HL-60 (cell line): ENCODE measurements around the gene CAMSAP1.

ENCODE experiments used
- TF ChIP-seq, protein P1 (sequence below): IDR thresholded peaks from one replicate; pipeline ENCODE4 v1.5.1; 2011; ENCODE audit warnings: low read length, control low read depth, inconsistent platforms; ENCODE audit not compliant: insufficient read depth
- TF ChIP-seq, protein P2 (sequence below): IDR thresholded peaks from 2 replicates; pipeline ENCODE4 v1.6.1; 2012; ENCODE audit warnings: low read depth; ENCODE audit not compliant: insufficient replicate concordance

GRCh38 chr9:135820661-135821060, 86.7 kb downstream of the CAMSAP1 start:
- TF ChIP-seq, protein P1, sequence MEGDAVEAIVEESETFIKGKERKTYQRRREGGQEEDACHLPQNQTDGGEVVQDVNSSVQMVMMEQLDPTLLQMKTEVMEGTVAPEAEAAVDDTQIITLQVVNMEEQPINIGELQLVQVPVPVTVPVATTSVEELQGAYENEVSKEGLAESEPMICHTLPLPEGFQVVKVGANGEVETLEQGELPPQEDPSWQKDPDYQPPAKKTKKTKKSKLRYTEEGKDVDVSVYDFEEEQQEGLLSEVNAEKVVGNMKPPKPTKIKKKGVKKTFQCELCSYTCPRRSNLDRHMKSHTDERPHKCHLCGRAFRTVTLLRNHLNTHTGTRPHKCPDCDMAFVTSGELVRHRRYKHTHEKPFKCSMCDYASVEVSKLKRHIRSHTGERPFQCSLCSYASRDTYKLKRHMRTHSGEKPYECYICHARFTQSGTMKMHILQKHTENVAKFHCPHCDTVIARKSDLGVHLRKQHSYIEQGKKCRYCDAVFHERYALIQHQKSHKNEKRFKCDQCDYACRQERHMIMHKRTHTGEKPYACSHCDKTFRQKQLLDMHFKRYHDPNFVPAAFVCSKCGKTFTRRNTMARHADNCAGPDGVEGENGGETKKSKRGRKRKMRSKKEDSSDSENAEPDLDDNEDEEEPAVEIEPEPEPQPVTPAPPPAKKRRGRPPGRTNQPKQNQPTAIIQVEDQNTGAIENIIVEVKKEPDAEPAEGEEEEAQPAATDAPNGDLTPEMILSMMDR = no peak
- TF ChIP-seq, protein P2, sequence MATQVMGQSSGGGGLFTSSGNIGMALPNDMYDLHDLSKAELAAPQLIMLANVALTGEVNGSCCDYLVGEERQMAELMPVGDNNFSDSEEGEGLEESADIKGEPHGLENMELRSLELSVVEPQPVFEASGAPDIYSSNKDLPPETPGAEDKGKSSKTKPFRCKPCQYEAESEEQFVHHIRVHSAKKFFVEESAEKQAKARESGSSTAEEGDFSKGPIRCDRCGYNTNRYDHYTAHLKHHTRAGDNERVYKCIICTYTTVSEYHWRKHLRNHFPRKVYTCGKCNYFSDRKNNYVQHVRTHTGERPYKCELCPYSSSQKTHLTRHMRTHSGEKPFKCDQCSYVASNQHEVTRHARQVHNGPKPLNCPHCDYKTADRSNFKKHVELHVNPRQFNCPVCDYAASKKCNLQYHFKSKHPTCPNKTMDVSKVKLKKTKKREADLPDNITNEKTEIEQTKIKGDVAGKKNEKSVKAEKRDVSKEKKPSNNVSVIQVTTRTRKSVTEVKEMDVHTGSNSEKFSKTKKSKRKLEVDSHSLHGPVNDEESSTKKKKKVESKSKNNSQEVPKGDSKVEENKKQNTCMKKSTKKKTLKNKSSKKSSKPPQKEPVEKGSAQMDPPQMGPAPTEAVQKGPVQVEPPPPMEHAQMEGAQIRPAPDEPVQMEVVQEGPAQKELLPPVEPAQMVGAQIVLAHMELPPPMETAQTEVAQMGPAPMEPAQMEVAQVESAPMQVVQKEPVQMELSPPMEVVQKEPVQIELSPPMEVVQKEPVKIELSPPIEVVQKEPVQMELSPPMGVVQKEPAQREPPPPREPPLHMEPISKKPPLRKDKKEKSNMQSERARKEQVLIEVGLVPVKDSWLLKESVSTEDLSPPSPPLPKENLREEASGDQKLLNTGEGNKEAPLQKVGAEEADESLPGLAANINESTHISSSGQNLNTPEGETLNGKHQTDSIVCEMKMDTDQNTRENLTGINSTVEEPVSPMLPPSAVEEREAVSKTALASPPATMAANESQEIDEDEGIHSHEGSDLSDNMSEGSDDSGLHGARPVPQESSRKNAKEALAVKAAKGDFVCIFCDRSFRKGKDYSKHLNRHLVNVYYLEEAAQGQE = no peak
